ENCODE data around the gene DDX42.
A peak's percentile ranks its signal among the peaks of the same experiment; 100 is the strongest.
"Not testable (repeated sequence)": the region's sequence is repeated elsewhere in the genome, so short reads cannot be mapped to it uniquely, and the experiment has no call there.

Gene DDX42

DNA sequence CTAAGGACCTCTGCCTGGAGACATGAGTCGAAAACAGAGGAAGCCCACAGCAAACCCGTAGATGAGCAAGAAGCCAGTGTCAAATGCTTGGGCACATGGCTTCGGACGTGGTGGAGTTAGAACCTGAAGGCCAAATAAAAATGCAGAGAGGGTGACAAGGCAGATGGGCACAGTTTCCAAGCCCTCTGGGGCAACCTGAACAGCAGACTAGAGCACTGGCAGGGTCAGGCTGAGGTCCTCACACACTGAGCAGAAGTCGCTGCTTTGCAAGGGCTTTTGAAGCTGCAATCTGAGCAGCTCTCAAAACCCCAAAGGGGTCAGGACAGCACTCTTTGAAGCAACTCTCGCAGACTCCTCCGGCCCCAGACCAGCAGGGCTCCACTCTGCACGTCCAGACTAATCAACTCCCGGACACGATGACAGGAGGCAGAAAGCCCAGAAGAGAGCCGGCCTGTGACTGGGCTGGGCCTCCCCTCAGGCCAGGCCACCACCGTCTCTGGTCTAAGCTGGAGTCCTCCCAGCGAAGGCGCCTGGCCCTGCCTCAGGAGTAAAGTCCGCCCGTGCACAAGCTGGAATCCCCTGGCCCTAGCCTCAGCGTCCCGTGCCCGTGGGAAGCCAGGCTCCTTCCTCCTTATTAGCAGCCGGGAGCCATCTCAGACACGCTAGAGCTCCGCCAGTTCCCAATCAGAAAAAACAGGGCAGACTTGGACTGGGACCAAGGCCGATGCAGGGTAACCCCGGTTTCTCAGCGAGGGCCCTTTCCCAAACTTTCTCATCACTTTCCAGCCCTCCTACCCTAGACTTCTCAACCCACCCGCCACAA is 67.6 kb downstream of the DDX42 start:
- no peak for DNase-seq

DNA sequence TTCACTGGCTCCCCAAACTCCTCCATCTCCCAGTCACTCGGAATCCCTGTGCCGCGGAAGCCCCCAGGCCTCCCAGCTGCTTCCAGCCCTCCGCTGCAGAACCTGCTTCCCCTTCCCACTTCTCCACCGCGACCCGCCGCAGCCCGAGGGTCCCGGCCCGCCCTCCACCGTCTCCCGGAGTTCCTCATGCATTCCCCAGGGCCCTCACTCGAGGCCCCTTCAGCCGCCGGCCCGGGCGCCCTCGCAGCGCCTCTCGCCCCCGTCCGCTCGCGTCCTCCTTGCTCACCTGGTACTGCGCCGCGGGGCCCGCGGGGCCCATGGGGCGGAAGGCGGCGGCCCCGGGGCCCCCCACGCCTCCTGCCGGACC is 68.2 kb downstream of the DDX42 start:
- DNase-seq, result no peak

DNA sequence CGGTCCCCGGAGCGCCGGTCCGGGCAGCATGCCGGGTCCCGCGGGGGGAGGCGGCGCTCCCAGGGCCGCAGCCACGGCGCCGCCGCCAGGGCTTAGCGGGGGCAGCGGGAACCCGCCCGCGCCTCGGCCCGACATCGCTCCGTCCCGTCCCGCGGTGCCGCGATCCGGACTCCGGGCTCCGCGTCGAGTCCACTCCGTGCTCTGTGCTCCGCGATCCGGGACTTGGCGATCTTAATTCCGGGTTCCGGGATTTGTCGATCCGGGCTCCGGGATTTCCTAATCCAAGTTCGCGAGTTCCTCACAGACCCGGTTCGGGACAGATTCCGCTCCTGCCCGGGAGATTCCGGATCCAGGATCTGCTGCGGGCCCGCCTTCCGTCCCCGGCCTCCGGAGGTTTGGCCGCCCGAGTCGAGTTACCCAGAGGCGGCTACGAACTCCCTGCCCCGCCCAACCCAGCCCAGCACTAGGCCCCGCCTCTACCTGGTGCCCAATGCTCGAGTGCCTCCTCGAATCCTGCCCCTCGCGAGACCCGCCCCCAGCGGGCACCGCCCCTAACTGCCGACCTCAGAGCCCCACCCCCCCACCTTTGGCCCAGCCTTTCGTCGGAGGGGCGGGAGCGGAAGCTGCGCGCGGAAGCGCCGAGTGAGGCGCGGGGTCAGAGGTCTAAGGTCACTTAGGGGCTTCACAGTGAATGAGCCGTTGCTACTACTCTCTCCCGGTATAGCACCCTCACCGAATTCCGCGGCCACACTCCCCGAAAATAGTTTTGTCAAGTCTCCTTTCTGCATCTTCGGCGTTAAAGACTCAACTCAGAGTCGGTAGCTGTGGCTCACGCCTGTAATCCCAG is 68.8 kb downstream of the DDX42 start, which contains the start of gene SMARCD2:
Gene SMARCD2, minus strand, starts transcription at position 146 of the 847 bp plus-strand sequence. Its CDS starts 11 bp downstream, at position 135.
- DNase-seq, result peak; percentile 99

DNA sequence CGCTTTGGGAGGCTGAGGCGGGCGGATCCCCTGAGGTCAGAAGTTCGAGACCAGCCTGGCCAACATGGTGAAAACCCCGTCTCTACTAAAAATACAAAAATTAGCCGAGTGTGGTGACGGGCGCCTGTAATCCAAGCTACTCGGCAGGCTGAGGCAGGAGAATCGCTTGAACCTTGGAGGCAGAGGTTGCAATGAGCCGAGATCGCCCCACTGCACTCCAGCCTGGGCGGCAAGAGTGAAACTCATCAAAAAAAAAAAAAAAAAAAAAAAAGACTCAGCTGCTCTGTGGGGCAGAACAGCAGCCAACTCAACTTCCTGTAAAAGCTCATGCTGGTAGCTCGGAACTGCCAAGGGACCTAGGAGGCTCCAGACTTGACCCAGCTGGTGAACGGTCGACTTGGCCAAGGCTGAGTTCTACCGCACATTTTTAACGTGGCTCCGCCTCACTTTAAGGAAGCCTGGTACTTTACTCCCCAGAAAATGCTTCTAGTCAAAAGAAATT is 69.5 kb downstream of the DDX42 start:
- DNase-seq, result peak in 2 of 5 donors; percentile 21 to 66

DNA sequence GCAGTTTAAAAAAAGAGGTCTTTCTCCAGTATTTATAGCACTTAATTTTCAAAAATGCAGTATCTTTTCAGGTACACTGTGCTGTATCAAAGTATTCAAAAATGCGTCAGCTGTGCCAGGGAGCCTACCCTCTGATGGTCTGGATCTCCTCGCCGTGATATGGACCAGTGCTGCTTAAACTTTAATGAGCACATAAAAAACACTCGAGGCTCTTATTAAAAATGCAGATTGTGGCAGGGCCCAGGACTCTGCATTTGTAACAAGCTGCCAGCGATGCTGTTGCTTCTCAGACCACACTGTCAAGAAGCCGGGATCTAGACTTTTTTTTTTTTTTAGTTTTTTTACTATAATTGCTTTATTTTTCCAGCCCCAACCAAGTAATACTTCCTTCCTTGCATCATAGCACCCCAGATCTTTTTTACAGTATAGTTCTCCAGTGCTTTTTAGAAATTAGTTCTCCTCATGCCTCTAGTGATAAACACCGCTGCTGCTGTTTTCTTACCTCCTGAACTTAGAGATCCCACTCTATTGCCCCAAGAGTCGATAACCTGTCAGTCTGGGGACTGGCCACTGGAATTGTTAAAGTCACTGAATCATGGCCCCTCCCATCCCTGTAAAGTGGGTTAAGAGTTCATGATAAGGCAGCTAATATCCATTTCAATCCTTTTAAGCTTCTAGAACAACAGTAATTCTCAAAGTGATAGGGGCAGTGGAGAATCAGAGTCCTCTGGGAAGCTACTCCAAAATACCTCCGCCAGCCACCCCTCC is 70.1 kb downstream of the DDX42 start:
- DNase-seq, result no peak

DNA sequence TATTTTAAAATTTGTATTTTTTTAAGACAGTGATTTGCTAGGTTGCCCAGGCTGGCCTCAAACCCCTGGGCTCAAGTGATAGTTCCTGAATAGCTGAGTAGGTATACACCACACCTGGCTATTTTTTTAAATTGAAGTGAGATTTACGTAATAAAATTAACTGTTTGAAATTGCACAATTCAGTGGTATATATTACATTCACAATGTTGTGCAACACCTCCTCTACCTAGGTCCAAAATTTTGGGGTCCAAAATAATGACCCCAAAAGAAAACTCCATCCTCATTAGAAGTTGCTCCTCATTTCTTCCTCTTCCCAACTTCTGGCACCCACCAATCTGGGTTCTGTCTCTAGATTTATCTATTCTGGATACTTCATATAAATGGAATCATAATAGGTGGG is 71.5 kb downstream of the DDX42 start:
- no peak for DNase-seq

DNA sequence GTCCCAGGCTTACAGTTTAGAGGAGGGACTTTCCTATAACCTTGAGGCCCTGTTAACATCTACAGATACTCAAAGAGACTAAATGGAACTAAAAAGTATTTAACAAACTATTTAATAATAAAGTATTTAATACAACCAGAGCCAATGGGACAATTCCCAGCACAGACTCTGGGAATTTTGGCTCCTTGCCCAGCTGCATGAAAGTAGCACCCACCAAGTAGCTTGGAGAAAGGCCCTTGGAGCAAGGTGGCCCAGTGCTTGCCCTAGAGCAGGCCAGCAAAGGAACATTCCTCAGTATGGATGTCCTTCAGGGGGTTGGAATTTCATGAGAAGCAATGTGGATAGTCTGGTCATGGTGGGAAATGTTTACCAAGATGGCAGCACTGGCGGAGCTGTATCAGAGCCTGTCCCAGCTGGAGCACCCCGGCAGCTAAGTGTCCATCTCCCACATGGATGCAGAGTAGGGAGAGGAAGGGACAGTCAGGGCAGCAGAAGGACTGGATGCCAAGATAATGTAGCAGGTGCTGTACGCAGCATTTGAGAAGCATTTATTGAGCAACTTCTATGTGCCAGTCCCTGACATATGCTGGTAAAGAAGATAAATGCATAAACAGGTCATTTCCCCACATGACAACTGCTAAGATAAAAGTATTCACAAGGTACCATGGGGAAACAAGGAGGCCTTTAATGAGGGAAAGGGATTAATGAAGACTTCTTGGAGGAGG is 73.7 kb downstream of the DDX42 start:
- no peak for DNase-seq

DNA sequence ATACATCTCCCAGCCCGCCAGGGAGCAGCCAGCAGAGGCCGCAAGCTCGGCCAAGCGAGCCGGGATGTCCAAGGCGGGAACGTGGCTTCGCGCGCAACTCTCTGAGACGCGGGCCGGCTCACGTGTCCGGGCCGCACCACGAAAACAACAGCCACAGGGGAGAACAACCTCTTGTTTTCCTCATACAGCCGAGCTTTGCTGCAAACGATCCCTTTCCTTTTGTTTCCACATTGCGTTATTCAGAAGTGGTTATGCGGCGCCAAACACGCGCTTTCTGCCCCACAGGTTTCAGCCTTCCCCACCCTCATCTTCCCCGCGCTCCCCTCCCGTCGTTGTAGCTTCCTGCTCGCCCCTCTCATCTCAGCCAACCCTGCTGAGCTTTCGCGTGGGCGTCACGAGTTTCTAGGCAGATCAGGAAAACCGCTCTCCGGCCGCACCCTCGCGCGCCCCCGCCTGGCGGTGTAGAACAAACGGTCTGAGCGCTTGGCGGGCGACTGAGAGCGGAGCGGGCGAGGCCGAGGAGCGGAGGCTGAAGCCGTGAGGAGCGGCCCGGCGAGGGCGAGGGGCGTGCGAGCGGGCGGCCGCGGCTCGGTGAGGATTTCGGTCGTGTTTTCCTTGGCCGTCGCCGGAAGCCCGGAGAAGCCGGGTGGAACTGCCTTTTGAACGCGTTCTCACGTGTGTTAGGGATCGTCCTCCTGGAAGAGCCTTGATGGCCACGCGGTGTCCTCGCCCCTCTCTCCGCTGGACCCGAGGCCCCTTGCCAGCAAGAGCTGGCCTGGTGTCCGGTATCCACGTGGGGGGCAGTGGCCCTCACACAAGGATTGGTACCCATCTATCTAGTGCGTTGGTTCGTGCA is 75.1 kb downstream of the DDX42 start:
- peak; percentile 81 to 96 (median 93) for DNase-seq

DNA sequence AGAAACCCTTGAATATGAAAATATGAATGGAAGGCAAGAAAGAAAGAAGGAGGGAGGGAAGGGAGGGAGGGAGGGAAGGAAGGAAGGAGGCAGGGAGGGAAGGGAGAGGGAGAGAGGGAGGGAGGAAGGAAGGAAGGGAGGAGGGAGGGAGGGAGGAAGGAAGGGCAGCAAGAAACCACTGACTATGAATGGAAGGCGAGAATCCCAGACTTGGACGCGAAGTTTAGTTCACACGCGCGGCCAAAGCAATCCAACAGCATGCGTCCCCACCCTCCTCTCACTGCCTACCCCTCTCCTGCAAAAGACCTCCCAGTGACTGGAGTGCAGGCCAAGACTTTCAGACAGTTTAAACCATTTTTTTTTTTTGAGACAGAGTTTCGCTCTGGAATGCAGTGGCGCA is 76.4 kb downstream of the DDX42 start:
- DNase-seq, result no peak

DNA sequence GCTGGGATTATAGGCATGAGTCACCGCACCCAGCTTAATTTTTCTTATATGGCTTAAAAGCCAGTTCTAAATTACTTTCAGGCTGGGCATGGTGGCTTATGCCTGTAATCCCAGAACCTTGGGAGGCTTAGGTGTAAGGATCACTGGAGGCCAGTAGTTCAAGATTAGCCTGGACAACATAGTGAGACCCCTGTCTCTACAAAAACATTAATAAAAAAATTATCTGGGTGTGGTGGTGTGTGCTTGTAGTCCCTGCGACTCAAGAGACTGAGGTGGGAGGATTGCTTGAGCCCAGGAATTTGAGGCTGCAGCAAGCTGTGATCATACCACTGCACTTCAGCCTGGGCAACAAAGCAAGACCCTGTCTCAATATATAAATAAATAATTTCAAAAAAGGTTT is 79.3 kb downstream of the DDX42 start:
- DNase-seq, result no peak

DNA sequence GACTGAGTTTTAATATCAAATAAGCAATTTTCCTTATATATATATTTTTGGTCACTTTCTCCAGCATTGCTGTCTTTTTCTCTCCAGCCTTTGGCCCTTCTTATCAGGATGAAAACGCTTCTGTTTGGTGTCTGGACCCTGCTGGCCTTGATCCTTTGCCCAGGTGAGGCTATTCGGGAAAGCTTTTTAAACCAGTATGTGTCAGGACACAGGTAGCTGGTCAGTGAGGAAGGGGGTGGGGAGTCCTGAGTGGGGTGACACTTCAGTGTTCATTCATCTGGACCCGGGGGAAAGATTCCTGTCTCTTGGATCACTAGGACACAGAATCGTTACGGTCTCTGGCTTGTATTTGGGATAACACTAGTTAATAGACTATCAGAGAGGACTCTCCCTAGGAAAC is 80.7 kb downstream of the DDX42 start:
- no peak for DNase-seq

DNA sequence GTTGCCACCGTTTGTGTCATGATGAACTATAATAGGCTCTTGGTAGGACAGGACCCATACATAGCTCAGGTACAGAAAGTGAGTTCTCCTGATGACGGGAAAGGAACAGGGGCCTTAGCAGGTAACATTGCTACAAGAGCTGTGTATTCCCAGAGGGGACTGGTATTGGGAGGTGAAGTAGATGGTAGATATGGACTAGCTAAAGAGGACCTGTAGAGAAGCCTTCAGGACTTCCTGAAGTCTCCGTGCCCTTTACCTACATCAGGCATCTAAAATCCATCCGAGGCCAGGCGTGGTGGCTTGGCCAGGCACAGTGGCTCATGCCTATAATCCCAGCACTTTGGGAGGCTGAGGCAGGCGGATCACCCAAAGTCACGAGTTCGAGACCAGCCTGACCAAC is 81.2 kb downstream of the DDX42 start:
- DNase-seq, result no peak

DNA sequence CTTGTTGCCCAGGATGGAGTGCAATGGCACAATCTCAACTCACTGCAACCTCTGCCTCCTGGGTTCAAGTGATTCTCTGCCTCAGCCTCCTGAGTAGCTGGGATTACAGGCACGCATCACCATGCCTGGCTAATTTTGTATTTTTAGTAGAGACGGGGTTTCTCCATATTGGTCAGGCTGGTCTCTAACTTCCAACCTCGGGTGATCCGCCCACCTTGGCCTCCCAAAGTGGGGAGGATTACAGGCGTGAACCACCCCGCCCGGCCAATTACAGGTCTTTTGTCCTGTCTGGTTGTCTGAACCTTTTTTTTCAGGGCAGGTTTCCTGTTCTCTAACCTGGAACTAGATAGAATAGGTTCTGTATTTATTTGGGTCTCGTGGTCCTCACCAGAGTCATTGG is 82.5 kb downstream of the DDX42 start:
- DNase-seq, result not testable (repeated sequence)

DNA sequence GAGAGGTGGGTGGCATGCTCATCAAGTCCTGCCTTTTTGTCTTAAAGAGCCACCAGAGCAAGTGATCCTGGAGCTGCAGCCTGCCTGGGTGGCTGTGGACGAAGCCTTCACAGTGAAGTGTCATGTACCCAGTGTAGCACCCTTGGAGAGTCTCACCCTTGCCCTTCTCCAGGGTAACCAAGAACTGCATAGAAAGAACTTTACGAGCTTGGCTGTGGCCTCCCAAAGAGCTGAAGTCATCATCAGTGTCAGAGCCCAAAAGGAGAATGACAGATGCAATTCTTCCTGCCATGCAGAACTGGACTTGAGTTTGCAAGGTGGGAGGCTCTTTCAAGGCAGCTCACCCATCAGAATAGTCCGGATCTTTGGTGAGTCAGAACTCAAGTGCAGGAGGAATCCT is 85.3 kb downstream of the DDX42 start:
- no peak for DNase-seq

DNA sequence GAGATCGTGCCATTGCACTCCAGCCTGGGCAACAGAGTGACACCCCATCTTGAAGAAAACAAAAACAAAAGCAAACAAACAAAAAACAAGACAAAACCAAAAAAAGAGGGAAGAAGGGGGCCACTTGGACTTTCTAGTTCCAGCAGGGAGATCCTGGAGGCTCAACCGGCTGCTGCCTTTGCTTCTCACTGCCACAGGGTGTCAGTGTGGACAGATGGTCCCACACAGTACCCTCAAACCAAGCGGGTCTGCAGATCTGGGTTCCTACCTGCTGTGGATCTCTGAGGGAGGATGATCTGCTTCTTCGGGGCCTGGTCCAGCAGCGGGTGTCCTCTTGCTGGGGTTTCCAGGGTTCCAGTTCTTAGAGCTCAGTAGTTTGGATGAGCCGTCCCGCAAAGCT is 92.7 kb downstream of the DDX42 start:
- DNase-seq, result not testable (repeated sequence)

Data from T-helper 1 cell (primary cell).